ENCODE results near the gene RAI2.
A peak's percentile ranks its signal among the peaks of the same experiment; 100 is the strongest.
"Not testable (repeated sequence)": the region's sequence is repeated elsewhere in the genome, so short reads cannot be mapped to it uniquely, and the experiment has no call there.

RAI2 gene

GRCh38 chrX:17828171-17828570 lies 32.9 kb downstream of the RAI2 start:
- DNase-seq = no peak

- DNase-seq = no peak
These were observed 34.2 kb downstream of the RAI2 start for GRCh38 chrX:17826609-17827496.

- DNase-seq = no peak
These were observed 36.1 kb downstream of the RAI2 start for GRCh38 chrX:17824980-17825379.

GRCh38 chrX:17822351-17822750 lies 38.7 kb downstream of the RAI2 start:
- DNase-seq = no peak

- DNase-seq = peak; percentile 6
These were observed 41.0 kb downstream of the RAI2 start for GRCh38 chrX:17820100-17820499.

- no peak for DNase-seq
These were observed 42.4 kb downstream of the RAI2 start for GRCh38 chrX:17818726-17819125.

GRCh38 chrX:17817251-17817650 lies 43.8 kb downstream of the RAI2 start:
- no peak for DNase-seq

- DNase-seq = no peak
These were observed 46.5 kb downstream of the RAI2 start for GRCh38 chrX:17814557-17814956.

- no peak for DNase-seq
These were observed 47.0 kb downstream of the RAI2 start for GRCh38 chrX:17814059-17814458.

GRCh38 chrX:17813277-17813676 lies 47.8 kb downstream of the RAI2 start:
- no peak for DNase-seq

GRCh38 chrX:17812763-17813162 lies 48.3 kb downstream of the RAI2 start:
- no peak for DNase-seq

GRCh38 chrX:17809984-17810383 lies 51.1 kb downstream of the RAI2 start:
- DNase-seq = no peak

- no peak for DNase-seq
These were observed 51.8 kb downstream of the RAI2 start for GRCh38 chrX:17809273-17809672.

- DNase-seq = no peak
These were observed 56.0 kb downstream of the RAI2 start for GRCh38 chrX:17805120-17805519.

- DNase-seq = no peak
These were observed 57.6 kb downstream of the RAI2 start for GRCh38 chrX:17803449-17803848.

- no peak for DNase-seq
These were observed 58.3 kb downstream of the RAI2 start for GRCh38 chrX:17802756-17803155.

- no peak for DNase-seq
These were observed 59.7 kb downstream of the RAI2 start for GRCh38 chrX:17801431-17801830.

GRCh38 chrX:17798921-17799320 lies 62.2 kb downstream of the RAI2 start:
- no peak for DNase-seq

- peak; percentile 54 for DNase-seq
These were observed 68.3 kb downstream of the RAI2 start for GRCh38 chrX:17792826-17793225.

GRCh38 chrX:17788956-17789562 lies 72.0 kb downstream of the RAI2 start:
- no peak for DNase-seq

GRCh38 chrX:17788439-17788838 lies 72.7 kb downstream of the RAI2 start:
- peak; percentile 27 for DNase-seq

- DNase-seq = no peak
These were observed 73.5 kb downstream of the RAI2 start for GRCh38 chrX:17787557-17787956.

GRCh38 chrX:17786554-17787347 lies 74.3 kb downstream of the RAI2 start:
- DNase-seq = not testable (repeated sequence)

- DNase-seq = no peak
These were observed 81.7 kb downstream of the RAI2 start for GRCh38 chrX:17779434-17779833.
